CD4-positive, alpha-beta T cell treated with Interleukin-15 for 4 hours (primary cell): Measurements from ENCODE around the gene HMGN4.
"Not testable (repeated sequence)": the region's sequence is repeated elsewhere in the genome, so short reads cannot be mapped to it uniquely, and the experiment has no call there.

ENCODE experiments used
- DNase-seq: peaks from one replicate; pipeline ENCODE4 v3.0.0-alpha.2; 2020; ENCODE audit warnings: low spot score

Gene HMGN4

DNA sequence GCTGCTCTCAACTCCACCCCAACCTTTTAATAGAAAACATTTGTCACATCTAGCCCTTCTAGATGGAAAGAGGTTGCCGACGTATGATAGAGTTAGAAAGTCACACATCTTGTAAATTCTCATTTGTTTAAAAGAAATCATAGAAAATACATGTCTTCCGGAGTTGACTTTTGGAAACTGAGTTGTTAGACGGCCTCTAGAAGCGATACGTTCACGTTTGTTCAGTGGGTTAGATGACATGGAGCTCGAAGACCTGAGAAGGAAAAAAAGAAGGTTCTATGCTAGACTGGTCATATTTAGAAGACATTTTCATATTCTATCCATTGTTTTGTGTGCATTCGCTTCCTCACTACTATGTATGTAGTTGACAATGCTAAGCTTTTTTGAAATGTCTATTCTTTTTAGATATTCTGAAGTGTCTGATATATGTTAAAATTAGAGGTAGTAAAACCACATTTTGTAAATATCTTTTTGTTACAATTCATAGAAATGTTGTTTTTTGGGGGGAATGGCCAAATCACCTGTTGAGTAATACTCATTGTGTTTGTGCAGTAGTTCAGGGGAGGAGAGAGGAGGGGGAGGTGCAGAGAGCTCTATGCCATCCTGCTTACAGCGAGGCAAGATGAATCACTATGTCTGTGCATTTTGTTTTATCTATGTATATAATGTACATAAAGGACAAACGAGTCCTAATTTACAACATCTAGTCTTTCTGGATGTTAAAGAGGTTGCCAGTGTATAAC lies 15.5 kb upstream of the HMGN4 start:
- DNase-seq = peak; percentile 48

DNA sequence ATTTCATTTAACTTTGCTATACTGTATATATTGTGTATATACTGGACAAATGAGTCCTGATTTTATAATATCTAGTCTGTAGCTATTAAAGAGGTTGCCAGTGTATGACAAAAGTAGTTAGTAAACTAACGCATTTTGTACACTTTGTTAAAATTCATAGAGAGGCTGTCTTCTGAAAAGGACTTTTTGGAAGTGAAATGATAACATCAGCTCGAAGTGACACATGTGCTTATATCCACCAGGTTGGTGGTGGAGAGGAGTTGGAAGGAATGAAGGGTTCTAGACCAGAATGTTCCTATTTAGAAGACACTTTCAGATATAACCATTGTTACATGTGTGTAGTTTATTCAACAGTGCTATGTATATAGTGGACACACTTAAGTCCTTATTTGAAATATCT lies 13.9 kb upstream of the HMGN4 start:
- not testable (repeated sequence) for DNase-seq

DNA sequence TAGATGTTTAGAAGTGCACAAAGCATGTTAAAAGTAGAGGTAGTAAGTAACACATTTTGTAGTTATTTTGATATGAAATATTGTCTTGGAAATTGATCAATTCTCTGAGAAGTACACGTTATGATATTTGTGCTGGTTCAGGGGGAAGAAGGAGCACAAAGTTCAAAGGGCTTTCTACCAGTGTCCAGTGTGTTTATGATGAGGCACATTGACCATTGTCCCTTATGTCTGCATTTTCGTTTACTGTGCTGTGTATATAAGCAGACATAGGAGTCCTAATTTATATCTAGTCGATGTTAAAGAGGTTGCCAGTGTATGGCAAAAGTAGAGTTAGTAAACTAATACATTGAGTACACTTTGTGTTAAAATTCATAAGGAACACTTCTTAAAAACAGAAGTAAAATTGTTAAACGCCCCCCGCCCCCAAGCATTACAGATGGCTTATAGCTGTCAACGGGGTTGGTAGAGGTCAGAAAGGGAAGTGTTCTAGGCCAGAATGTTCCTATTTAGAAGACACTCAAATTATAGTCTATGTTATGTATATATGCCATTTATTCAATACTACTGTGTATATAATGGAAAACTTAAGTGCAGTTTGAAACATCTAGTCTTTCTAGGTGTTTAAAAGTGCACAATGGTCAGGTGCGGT lies 13.3 kb upstream of the HMGN4 start:
- DNase-seq = no peak

DNA sequence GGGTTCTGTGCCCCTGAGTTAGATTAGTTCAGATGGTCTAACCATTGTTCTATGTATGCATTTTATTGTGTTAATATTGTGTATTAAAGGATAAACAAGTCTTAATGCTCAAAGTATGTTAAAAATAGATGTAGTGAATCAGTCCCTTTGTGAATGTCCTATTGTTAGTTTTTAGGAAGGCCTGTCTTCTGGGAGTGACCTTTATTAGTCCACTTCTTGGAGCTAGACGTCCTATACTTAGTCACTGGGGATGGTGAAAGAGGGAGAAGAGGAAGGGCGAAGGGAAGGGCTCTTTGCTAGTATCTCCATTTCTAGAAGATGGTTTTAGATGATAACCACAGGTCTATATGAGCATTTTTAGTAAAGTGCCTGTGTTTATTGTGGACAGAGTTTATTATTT lies 12.3 kb upstream of the HMGN4 start:
- no peak for DNase-seq

DNA sequence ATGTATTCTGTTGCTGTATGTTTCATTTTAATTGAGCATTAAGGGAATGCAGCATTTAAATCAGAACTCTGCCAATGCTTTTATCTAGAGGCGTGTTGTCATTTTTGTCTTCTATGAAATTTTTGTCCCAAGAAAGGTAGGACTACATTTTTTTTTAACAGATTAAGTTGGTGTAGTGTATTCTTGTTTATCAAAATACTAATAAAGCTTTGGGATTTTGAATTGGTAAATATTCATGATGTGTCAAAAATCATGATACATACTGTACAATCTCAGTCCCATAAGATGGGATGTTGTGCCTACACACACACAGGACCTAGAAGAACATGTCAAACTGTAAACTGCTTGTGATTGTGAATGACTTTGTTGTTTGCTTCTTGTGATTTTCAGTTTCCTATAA lies 11.2 kb upstream of the HMGN4 start:
- DNase-seq = no peak

DNA sequence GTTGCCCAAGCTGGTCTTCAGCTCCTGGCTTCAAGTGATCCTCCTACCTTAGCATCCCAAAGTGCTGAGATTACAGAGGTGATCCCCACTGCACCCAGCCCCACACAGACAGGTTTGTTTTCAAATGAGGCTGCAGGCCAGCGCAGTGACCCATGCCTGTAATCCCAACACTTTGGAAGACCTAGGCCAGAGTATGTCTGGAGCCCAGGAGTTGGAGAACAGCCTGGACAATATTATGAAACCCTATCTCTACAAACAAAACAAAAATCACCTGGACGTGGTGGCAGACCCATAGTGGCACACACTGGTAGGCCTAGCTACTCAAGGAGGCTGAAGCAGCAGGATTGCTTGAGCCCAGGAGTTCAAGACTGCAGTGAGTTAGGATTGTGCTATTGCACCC lies 8.0 kb upstream of the HMGN4 start:
- no peak for DNase-seq

DNA sequence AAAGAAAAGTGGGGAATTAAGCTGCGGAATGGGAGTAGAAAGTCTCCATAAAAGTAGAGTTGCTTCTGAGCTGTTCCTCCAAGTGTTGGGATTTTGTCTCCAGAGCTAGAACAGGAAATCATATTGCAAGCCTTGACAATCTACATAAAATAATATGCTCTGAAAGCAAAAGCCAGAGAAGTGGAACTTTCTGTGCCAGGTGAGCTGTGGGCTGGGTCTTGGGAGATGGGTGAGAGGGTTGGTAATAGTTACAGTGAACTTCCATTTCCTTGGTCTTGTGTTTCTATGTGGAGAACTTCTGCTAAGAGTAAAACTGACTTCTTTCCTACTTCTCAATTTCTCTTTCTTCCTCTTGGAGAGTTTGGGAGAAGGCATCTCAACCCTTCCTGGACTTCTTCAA lies 6.3 kb upstream of the HMGN4 start:
- no peak for DNase-seq

DNA sequence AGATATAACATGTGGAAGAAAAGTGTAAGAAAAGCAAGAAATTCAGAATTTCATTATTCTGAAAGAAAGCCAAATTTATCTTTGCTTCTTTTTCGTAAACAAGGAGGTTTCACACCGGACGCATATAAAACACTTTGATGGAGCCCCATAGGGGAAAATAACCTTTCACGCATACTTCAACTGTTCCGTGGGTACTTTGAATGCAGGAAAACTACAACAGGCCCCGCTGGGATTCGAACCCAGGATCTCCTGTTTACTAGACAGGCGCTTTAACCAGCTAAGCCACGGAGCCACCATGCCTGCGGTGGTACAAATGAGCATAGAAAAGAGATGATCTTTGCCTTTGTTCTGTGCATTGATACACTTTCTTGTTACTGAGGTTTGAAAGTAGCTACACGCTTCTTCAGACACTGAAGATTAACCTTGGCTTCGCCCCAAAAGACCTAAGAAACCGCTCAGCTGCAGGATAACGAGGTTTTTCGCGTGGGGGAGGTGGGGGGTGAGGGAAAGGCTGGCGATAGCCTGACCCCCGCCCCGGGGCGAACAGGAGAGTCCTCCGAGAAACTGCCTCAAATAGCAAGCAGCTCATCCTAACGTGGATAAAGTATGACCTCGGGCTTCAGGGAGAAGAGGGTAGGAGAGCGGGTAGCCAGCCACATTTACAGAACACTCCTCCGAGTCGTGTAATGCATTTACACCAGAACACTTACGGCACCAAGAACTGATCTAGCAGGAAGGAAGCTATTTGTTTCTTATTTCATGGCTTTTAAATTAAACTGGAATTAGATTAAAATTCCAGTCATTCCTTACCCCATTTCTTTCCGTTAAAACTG lies 5.3 kb upstream of the HMGN4 start:
- DNase-seq = peak; percentile 94

DNA sequence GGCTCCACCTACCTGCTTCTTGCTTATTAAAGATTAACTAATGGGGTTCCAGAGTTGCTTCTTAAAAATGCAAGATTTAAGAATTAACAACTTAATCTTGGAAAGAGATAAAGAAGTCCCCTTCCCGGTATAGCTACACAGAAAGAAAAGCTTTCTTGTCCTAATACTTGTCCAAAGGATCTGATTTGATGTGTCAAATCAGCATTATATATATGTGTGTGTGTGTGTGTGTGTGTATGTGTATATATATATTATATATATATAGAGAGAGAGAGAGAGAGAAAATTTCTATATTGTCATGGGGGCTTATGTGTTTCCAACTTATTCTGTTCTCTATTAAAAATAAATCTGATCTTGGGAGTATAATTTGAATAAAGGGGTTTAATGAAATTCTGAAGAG lies 4.6 kb upstream of the HMGN4 start:
- DNase-seq = no peak

DNA sequence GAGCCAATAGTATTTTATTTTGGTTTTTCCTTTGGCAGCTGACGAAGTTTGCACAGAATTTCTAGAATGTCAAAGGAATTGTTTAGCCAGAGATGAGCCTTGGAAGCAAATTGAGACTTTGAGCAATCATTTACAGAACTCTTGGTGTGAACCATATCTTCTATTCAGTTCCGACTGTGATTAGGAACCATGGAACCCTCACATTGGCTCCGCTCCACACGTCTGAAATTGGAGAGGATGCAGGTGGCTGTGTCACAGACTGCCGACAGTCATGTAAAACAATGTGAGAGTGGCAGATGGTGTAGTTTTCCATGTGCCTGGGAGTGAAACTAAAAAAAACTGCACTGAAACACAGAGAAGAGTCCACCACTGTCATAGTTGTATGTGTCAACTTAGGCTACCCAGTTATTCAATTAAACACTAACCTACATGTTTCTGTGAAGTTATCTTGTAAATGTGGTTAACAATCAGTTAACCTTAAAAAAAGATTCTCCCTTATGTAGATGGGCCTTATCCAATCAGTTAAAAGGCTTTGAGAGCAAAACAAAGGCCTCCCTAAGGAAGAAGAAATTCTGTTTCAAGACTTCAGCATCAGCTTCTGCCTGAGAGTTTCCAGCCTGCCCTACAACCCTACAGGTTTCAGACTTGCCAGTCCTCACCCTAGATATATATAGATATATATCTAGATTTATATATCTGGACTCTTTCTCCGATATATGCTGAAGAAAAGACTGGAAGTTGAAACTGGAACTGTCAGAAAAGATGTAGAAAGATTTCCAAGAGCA lies 3.3 kb upstream of the HMGN4 start:
- no peak for DNase-seq

DNA sequence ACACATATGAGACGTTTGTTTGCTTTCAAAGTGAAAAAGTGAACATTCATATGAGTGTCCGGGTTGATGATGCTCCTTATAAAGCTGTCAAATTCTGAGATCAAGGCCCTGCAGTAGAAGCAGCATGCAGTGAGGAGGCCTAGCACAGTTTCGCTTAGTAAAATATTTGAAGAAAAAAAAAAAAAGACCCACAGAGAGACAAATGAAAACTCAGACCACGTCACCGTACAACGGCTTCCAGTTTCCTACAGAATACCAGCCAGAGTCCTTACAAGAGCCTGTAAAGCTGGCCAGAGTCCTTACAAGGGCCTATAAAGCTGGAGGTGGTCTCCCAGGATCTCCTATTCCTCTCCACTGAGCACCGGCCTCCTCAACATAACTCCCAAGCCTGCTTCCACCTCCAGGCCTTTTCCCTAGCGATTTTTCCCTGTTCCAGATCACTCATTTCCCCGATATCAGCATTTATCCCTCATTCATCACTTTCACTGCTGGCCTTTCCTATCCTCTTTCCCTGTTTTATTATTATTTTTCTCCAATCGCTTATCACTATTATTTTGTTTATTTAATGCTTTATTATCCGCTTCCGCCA lies 1.5 kb upstream of the HMGN4 start:
- peak; percentile 24 for DNase-seq

DNA sequence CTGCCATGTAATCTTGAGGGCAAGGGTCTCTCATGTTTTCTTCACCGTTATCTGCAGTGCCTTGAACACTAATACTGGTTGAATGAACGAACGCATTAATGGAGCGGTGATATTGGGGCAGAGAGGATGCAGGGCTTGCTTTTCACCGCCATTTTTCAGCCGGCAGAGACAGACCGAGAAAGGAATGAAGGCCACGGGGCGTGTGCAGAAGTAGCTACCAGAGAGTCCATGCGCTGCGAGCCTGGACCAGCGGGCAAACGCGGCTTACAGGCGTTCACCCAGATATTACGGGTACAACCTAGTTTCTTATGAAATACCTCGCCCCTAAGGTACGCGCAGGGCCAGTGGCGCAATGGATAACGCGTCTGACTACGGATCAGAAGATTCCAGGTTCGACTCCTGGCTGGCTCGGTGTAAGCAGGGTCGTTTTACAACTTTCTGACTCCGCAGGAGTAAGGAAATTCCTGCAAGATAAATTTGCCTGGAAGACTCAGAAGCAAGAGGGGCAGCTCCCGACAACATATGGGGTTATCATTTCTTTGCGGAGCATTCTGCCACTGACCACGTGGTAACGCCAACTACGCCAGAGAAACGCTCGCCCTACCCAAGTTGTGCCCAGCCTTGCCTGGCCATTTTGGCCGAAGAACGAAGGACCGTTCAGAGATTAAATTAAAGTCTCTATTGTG lies 863 bp upstream of the HMGN4 start:
- DNase-seq = peak; percentile 92

DNA sequence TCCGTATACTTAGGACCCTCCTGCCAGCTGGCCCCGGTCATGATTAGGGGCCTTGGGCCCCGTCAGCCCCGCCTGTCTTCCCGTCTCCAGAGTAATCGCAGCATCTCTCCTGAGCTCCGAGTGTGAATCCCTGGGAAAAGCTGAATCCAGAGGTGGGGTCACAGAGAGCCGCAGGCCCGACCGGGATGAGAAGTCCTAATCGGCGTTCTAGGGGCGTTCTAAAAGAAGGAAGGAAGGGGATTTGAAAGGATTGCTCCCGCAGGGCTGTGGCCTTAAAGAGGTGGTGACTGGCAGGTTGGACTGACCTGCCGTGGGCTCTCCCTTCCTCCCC lies 371 bp downstream of the HMGN4 start:
- no peak for DNase-seq

DNA sequence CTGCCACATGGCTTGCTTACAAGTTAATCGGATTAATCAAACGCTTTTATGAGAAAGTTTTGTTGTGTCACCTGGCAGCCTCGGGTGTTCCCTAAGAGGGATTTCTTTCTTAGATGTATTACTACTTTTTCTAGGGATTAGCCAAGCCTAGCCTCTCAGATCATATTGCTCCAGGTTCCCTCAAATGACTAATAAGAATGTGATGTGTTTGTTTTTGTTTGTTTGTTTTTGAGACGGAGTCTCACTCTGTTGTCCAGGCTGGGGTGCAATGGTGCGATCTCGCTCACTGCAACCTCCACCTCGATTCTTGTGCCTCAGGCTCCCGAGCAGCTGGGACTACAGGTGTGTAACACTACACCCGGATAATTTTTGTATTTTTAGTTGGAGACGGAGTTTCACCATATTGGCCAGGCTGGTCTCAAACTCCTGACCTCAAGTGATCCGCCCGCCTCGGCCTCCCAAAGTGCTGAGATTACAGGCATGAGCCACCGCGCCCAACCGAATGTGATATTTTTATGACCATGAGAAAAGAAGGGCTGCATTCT lies 977 bp downstream of the HMGN4 start:
- DNase-seq = no peak

DNA sequence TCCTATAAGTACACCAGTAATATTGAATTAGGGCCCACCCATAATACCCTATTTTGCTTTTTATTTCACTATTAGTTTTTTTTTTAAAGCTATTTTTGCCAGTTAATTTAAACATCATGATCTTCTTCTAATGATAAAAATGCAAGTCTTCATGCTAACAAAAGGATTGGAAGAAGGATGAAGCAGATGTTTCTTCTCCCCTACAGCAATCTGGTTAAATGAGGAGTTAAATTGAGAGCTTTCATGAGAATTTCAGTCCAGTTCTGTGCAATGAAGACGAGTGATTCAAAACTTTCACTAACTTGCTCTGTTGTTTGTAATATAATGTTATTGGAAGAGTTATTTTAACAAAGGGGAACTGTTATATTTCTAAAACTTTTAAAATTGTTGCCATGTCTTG lies 3.4 kb downstream of the HMGN4 start:
- no peak for DNase-seq

DNA sequence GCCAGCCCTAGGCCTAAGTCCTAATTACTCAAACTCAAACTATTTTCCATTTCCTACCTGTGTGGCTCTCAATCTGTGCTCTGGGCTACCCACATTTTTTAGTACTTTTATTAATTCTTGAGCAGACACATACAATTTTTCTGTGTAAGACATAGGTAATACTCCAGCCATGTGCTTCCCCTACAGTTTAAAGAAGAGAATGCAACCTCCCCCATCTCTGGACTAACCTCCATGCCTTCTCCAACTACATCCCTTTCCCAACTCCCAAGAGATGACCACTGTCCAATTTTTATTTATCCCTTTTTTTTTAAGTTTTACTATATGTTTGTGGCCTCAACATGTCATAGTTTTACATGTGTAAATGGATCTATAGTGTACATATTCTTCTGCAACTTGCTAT lies 5.8 kb downstream of the HMGN4 start:
- DNase-seq = no peak

DNA sequence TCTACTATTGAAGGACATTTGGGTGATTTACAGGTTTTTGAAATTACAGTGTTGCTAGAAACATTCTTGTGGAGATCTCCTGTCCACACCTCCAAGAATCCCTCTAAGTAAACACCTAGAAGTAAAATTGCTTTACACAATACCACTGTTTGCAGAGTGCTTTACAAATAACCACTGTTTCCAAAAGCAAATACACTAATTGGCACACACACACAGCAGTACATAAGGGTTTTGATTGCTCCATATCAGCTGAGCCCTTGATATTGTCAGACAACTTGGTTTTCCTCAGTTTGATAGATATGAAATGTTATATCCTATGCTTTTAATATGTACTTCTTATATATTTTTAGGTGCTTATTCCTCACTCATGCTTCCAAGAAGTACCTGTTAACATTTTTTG lies 6.3 kb downstream of the HMGN4 start:
- no peak for DNase-seq

DNA sequence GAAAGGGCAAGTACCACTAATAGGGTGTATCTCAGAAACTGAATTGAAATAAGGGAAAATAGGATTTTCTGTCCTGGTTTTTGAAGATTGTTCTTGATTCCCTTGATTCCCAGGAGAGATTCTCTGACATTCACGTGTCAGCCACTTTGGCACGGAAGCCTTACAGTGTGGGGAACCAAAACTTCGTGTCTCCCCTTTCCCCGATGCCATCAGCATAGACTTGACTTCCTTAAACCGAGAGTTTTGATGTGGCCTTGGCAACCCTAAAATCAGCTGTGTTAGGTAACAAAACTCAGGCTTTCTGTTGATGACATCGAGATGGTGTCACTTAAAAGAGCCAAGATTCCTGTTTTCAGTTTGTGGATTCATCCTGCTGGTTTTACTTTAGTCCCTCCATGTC lies 7.5 kb downstream of the HMGN4 start:
- no peak for DNase-seq

DNA sequence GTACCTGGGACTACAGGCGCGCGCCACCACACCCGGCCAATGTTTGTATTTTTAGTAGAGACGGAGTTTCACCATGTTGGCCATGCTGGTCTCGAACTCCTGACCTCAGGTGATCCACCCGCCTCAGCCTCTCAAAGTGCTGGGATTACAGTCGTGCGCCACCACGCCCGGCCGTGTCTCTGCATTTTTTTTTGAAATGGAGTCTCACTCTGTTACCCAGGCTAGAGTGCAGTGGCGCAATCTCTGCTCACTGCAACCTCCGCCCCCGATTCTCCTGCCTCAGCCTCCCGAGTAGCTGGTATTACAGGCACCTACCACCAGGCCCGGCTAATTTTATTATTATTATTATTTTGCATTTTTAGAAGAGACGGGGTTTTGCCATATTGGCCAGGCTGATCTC lies 9.2 kb downstream of the HMGN4 start:
- DNase-seq = not testable (repeated sequence)

DNA sequence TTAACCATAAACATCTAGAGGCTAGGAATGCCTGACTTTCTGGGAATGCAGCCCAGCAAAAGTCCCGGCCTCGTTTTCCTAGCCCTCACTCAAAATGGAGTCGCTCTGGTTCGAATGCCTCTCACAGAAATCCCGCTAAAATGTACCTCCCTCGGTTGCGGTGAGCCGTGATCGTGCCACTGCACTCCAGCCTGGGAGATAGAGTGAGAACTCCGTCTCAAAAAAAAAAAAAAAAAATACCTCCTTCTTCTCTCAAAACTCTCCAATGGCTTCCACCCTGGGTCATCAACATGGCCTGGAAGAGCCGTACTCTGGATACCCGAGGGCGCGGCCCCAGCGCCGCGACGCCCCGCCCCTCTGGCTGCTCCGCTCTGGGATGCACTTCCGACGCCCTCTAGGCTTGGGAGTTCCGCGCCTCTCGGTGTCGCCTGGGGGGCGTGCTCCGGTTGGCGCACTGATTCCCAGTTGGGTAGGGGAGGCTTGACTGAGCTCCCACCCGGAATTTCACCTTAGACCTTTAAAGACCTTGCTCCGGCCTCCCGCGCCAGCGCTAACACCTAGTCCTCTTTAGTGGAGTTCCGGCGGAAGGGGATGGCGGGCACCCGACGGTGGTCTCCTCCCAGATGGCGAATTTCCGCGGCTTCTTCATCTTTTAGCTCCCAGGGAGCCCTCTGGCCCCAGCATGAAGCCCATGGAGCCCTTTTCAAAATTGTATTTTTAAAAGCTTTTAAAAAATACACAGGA lies 12.3 kb downstream of the HMGN4 start:
- peak; percentile 35 for DNase-seq
